K562 (cell line): ENCODE data around the gene MYO9A. TPM values are rescaled to one million over a fixed set of nuclear protein-coding genes. Genes with fewer than 3 reads are reported as not detected.

Experiments used
- BRF2 ChIP-seq: IDR thresholded peaks from 3 replicates; pipeline ENCODE4 v1.6.1; 2011; ENCODE audit warnings: borderline replicate concordance, mild to moderate bottlenecking; ENCODE audit not compliant: insufficient read length, insufficient read depth
- E2F1 ChIP-seq: sonication (generic); formaldehyde crosslinking; IDR thresholded peaks from 2 replicates; pipeline ENCODE4 v1.8.1; 2023; ENCODE audit warnings: mild to moderate bottlenecking, missing genetic modification reagents, moderate library complexity
- ETV5 ChIP-seq: sonication (generic); formaldehyde crosslinking; IDR thresholded peaks from 2 replicates; pipeline ENCODE4 v1.4.0; 2020; ENCODE audit warnings: low read depth, mild to moderate bottlenecking, missing genetic modification reagents
- GTF2E2 ChIP-seq: fragments of 200-800 bp; sonication (Bioruptor generic); IDR thresholded peaks from 2 replicates; pipeline ENCODE4 v1.6.1; 2016; ENCODE audit warnings: missing genetic modification characterization, missing compliant biosample characterization
- HDAC6 ChIP-seq: IDR thresholded peaks from 2 replicates; pipeline ENCODE4 v1.6.1; 2012; ENCODE audit warnings: low read depth, mild to moderate bottlenecking, control low read depth, inconsistent platforms, low read length, moderate library complexity
- HES1 ChIP-seq: fragments of 450-650 bp; IDR thresholded peaks from 2 replicates; pipeline ENCODE4 v1.6.1; 2016; ENCODE audit warnings: low read depth, mild to moderate bottlenecking, moderate library complexity
- MLLT1 ChIP-seq, 2 experiments: fragments of 450-650 bp; IDR thresholded peaks; 2 replicates each; pipeline ENCODE4 v1.6.1; 2016
- NR4A1 ChIP-seq, 2 experiments: fragments of 250-450 bp in 1 of 2; fragments of 450-650 bp in 1 of 2; sonication (Bioruptor Pico) in 1 of 2; IDR thresholded peaks; 2 replicates each; pipeline versions ENCODE4 v1.4.0 to v1.6.1; 2016 to 2020; ENCODE audit warnings: mild to moderate bottlenecking in 2 of 2, missing compliant biosample characterization in 1 of 2, missing genetic modification characterization in 1 of 2, moderate library complexity in 1 of 2
- polyA plus RNA-seq, 8 experiments: library from polyadenylated mRNA; depleted of rRNA in 4 of 8; stranded (reverse) in 5 of 8; unstranded in 3 of 8; fragments of >200 nt; fragmentation: Nextera tagmentation in 2 of 8; fragmentation: Illumina TruSeq in 1 of 8; extraction: Ambion mirVana in 2 of 8; extraction: Trizol in 1 of 8; gene quantifications; 2 replicates each; pipeline versions ENCODE4 v1.2.1 to v1.2.3, GENCODE V29; 2011 to 2014; ENCODE audit warnings: inconsistent platforms in 1 of 8, missing spikeins in 1 of 8
- total RNA-seq, 7 experiments: library from RNA; depleted of rRNA in 6 of 7; stranded (reverse); fragments of >200 nt in 6 of 7; fragmentation: Illumina TruSeq in 2 of 7; extraction: Trizol in 2 of 7; gene quantifications; 2 replicates each; pipeline versions ENCODE4 v1.2.1 to v1.2.3, GENCODE V29; 2011 to 2021; ENCODE audit warnings: low replicate concordance in 1 of 7
- TF ChIP-seq, protein P1 (sequence below): fragments of 250-450 bp; sonication (Bioruptor Pico); IDR thresholded peaks from 2 replicates; pipeline ENCODE4 v1.8.0; 2022; ENCODE audit warnings: inconsistent platforms

The MYO9A gene
- total and polyA plus RNA-seq, 9 of the 15 experiments (the other 6 are each of a cell fraction or from before 2014, with no cell fraction given): 1.9 to 15.4 (median 5.8) TPM

GRCh38 chr15:71823801-71824200 is 294.1 kb downstream of the MYO9A start (continued):
- TF ChIP-seq BRF2 (no peak), GTF2E2 (tag) (no peak), HES1 (no peak), MLLT1 (IDR thresholded peaks at IDR 0.05) (no peak), HDAC6 (no peak), E2F1 (CRISPR knock-in tag) (no peak), ETV5 (CRISPR knock-in tag) (no peak), NR4A1 (CRISPR knock-in tag; IDR thresholded peaks at IDR 0.05) (no peak), NR4A1 (tag; IDR thresholded peaks at IDR 0.05) (no peak)
- TF ChIP-seq, protein P1, sequence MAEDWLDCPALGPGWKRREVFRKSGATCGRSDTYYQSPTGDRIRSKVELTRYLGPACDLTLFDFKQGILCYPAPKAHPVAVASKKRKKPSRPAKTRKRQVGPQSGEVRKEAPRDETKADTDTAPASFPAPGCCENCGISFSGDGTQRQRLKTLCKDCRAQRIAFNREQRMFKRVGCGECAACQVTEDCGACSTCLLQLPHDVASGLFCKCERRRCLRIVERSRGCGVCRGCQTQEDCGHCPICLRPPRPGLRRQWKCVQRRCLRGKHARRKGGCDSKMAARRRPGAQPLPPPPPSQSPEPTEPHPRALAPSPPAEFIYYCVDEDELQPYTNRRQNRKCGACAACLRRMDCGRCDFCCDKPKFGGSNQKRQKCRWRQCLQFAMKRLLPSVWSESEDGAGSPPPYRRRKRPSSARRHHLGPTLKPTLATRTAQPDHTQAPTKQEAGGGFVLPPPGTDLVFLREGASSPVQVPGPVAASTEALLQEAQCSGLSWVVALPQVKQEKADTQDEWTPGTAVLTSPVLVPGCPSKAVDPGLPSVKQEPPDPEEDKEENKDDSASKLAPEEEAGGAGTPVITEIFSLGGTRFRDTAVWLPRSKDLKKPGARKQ (CRISPR knock-in tag): no peak
